Osteocyte (in vitro differentiated cells): ENCODE measurements around the gene TBXAS1. TPM values are rescaled to one million over a fixed set of nuclear protein-coding genes. Genes with fewer than 3 reads are reported as not detected.

ENCODE experiments used
- DNase-seq: peaks from one replicate; pipeline ENCODE4 v3.0.0; 2021; ENCODE audit warnings: mixed read lengths; ENCODE audit not compliant: unreplicated experiment; ENCODE audit errors: extremely low spot score
- H3K27ac Mint-ChIP-seq: one replicate; pipeline ENCODE4 v1.8.0; 2021; ENCODE audit warnings: mild to moderate bottlenecking, mixed read lengths; ENCODE audit not compliant: unreplicated experiment
- H3K27me3 Mint-ChIP-seq: one replicate; pipeline ENCODE4 v1.8.0; 2021; ENCODE audit warnings: mixed read lengths; ENCODE audit not compliant: unreplicated experiment
- H3K36me3 Mint-ChIP-seq: one replicate; pipeline ENCODE4 v1.8.0; 2021; ENCODE audit warnings: mixed read lengths; ENCODE audit not compliant: unreplicated experiment
- H3K4me1 Mint-ChIP-seq: one replicate; pipeline ENCODE4 v1.8.0; 2021; ENCODE audit warnings: mixed read lengths; ENCODE audit not compliant: unreplicated experiment
- H3K4me3 Mint-ChIP-seq: one replicate; pipeline ENCODE4 v1.8.0; 2021; ENCODE audit warnings: mild to moderate bottlenecking, moderate library complexity, mixed read lengths; ENCODE audit not compliant: unreplicated experiment
- H3K9me3 Mint-ChIP-seq: one replicate; pipeline ENCODE4 v1.8.0; 2021; ENCODE audit warnings: mixed read lengths; ENCODE audit not compliant: unreplicated experiment
- CTCF ChIP-seq: fragments of 200-600 bp; sonication (generic); IDR thresholded peaks from 2 replicates; pipeline ENCODE4 v1.5.0; 2021; ENCODE audit warnings: antibody characterized with exemption, mild to moderate bottlenecking, moderate library complexity
- total RNA-seq: library from RNA; stranded (reverse); gene quantifications from 2 replicates; pipeline ENCODE4 v1.2.1, GENCODE V29; 2021

TBXAS1 gene
- total RNA-seq, 1 donor from 2014 or later, result 3.5 TPM

DNA sequence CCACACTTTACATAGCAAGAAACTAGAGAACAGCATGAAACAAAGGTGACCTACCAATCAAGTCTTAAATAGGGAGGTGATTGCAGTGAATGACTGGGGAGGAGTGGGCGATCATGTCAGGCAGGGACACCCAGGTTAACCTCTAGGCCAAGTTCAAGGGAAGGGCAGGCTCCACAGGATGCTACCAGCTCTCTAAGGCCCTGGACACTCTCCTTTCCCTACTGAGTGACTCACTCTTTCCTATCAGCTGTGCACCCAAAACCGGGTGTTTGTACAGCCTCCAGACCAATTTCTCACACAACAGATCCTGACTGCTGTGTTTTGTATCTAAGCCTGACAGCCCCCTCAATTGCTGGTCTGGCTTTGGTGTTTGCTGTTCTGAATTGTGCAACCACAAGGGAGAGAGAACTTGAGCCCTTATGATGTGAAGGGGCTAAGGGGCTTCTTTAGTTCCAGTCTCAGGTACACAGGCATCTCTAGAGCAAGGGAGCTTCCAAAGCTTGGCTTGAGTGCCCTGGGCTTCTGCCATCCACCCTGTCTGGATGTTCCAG, 107.8 kb downstream of the TBXAS1 start:
- no peaks in the 10 kb centered on the region for H3K36me3 Mint-ChIP-seq
- peaks cover 9% of the 10 kb centered on the region for H3K4me1 Mint-ChIP-seq
- DNase-seq, result no peak
- H3K27ac Mint-ChIP-seq, result no peak overlapping the region
- peaks cover 15% of the 10 kb centered on the region for H3K27me3 Mint-ChIP-seq
- no peaks in the 10 kb centered on the region for H3K9me3 Mint-ChIP-seq
- no peak overlapping the region for H3K4me3 Mint-ChIP-seq
- TF ChIP-seq CTCF, result no peak

- Mint-ChIP-seq H3K9me3 (no peaks in the 10 kb centered on the region), H3K27ac (no peak overlapping the region), H3K27me3 (peaks cover 20% of the 10 kb centered on the region), H3K4me3 (no peak overlapping the region), H3K36me3 (no peaks in the 10 kb centered on the region), H3K4me1 (peaks cover 9% of the 10 kb centered on the region)
- TF ChIP-seq CTCF, result no peak
- DNase-seq, result no peak
These were observed 108.7 kb downstream of the TBXAS1 start for GRCh38 chr7:139937715-139938114.

DNA sequence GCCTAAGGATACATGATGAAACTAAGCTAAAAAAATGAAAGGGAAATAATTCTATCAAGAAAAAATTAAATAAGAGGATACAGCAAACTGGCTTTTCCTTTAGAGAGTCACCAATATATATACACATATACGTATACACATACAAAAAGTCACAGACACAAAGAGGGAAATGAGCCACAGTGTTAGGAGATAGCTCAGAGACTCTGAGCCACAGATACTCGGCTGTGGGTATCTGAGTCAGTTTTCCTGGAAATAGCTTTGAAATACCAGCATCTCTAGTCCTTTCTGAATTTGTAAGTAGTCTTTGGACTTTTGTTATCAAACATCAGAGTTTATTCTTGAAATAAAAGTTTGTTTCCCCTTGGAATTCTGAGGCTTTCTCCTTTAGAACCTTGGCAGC, 111.8 kb downstream of the TBXAS1 start:
- no peak for TF ChIP-seq CTCF
- peaks cover 11% of the 10 kb centered on the region for H3K9me3 Mint-ChIP-seq
- no peak overlapping the region for H3K4me3 Mint-ChIP-seq
- no peak overlapping the region for H3K27ac Mint-ChIP-seq
- H3K36me3 Mint-ChIP-seq, result no peaks in the 10 kb centered on the region
- DNase-seq, result no peak
- H3K4me1 Mint-ChIP-seq, result peaks cover 9% of the 10 kb centered on the region
- H3K27me3 Mint-ChIP-seq, result peaks cover 46% of the 10 kb centered on the region

DNA sequence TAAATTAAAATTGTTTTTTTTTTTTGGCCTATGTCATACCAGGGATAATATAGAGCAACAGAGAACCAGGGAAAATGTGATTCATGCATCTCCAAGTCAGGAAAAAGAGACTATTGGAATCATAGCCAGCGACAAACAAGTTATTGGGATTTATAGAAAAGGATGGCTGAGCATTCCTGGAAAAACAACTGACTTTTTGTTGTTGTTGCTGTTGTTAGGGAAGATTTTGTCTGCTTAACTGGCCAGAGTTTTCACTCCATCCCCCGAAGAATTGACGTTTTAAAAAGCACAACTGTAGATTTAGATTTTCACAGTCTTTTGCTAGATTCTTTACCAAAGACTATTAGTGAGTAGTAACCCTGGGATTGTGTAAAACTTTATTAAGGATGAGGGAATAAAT, 112.4 kb downstream of the TBXAS1 start:
- H3K9me3 Mint-ChIP-seq, result peaks cover 17% of the 10 kb centered on the region
- no peak overlapping the region for H3K4me3 Mint-ChIP-seq
- no peak for DNase-seq
- H3K36me3 Mint-ChIP-seq, result no peaks in the 10 kb centered on the region
- TF ChIP-seq CTCF, result no peak
- H3K27me3 Mint-ChIP-seq, result peaks cover 51% of the 10 kb centered on the region
- no peak overlapping the region for H3K27ac Mint-ChIP-seq
- peaks cover 9% of the 10 kb centered on the region for H3K4me1 Mint-ChIP-seq

DNA sequence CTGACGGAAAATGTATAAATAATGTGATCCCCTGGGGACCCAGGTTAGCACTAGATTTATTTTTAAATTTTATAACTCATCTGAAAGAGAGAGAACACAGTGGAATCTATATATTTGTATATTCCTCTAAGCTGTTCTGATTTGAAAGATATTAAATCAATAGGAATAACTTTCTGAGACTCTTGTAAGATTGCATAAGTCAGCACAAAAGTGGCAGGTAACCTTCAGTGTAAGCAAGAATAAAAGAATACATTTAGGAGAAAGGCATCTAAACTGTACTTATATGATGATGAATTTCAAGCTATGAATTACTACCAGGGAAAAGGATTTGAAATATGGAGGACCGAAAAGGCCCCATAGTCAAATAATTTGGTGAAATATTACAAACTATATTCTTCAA, 112.8 kb downstream of the TBXAS1 start:
- DNase-seq, result no peak
- Mint-ChIP-seq H3K36me3 (no peaks in the 10 kb centered on the region), H3K27me3 (peaks cover 56% of the 10 kb centered on the region), H3K4me1 (peaks cover 6% of the 10 kb centered on the region), H3K4me3 (no peak overlapping the region), H3K9me3 (peaks cover 21% of the 10 kb centered on the region), H3K27ac (no peak overlapping the region)
- no peak for TF ChIP-seq CTCF
